ENCODE results near the gene ARHGEF28.

Gene ARHGEF28

GRCh38 chr5:73663161-73663859 lies 37.3 kb downstream of the ARHGEF28 start:
- TF ChIP-seq CTCF (IDR thresholded peaks at IDR 0.05): no peak
- no peak for DNase-seq
- Mint-ChIP-seq H3K27me3 (ENCODE audit: low read depth, poor library complexity) (peaks cover 28% of the 10 kb centered on the region), H3K36me3 (ENCODE audit: low read depth) (no peaks in the 10 kb centered on the region), H3K27ac (no peak overlapping the region), H3K4me1 (no peaks in the 10 kb centered on the region), H3K9me3 (no peaks in the 10 kb centered on the region), H3K4me3 (no peak overlapping the region)

- H3K36me3 Mint-ChIP-seq (ENCODE audit: low read depth): no peaks in the 10 kb centered on the region
- TF ChIP-seq CTCF (IDR thresholded peaks at IDR 0.05): no peak
- H3K4me3 Mint-ChIP-seq: no peak overlapping the region
- DNase-seq: no peak
- no peaks in the 10 kb centered on the region for H3K9me3 Mint-ChIP-seq
- H3K27ac Mint-ChIP-seq: peak overlapping the region; percentile 11
- H3K4me1 Mint-ChIP-seq: no peaks in the 10 kb centered on the region
- H3K27me3 Mint-ChIP-seq (ENCODE audit: low read depth, poor library complexity): peaks cover 28% of the 10 kb centered on the region
Measured at GRCh38 chr5:73663860-73664240, 37.9 kb downstream of the ARHGEF28 start.

GRCh38 chr5:73664796-73665195 lies 38.8 kb downstream of the ARHGEF28 start:
- Mint-ChIP-seq H3K9me3 (no peaks in the 10 kb centered on the region), H3K4me3 (no peak overlapping the region), H3K27me3 (ENCODE audit: low read depth, poor library complexity) (peaks cover 30% of the 10 kb centered on the region), H3K36me3 (ENCODE audit: low read depth) (no peaks in the 10 kb centered on the region), H3K27ac (no peak overlapping the region), H3K4me1 (no peaks in the 10 kb centered on the region)
- TF ChIP-seq CTCF (IDR thresholded peaks at IDR 0.05): no peak
- DNase-seq: no peak

- no peak overlapping the region for H3K4me3 Mint-ChIP-seq
- peaks cover 22% of the 10 kb centered on the region for H3K27me3 Mint-ChIP-seq (ENCODE audit: low read depth, poor library complexity)
- H3K9me3 Mint-ChIP-seq: no peaks in the 10 kb centered on the region
Measured at GRCh38 chr5:73666891-73667290, 40.9 kb downstream of the ARHGEF28 start.

GRCh38 chr5:73668017-73668416 lies 42.0 kb downstream of the ARHGEF28 start:
- Mint-ChIP-seq H3K4me3 (no peak overlapping the region), H3K36me3 (ENCODE audit: low read depth) (no peaks in the 10 kb centered on the region), H3K27me3 (ENCODE audit: low read depth, poor library complexity) (peaks cover 22% of the 10 kb centered on the region), H3K27ac (no peak overlapping the region), H3K4me1 (no peaks in the 10 kb centered on the region), H3K9me3 (no peaks in the 10 kb centered on the region)
- TF ChIP-seq CTCF (IDR thresholded peaks at IDR 0.05): no peak
- DNase-seq: no peak

More at GRCh38 chr5:73666891-73667290, 40.9 kb downstream of the ARHGEF28 start:
- DNase-seq: no peak
- TF ChIP-seq CTCF (IDR thresholded peaks at IDR 0.05): no peak
- Mint-ChIP-seq H3K27ac (no peak overlapping the region), H3K36me3 (ENCODE audit: low read depth) (no peaks in the 10 kb centered on the region), H3K4me1 (no peaks in the 10 kb centered on the region)

GRCh38 chr5:73668486-73669111 lies 42.6 kb downstream of the ARHGEF28 start:
- no peaks in the 10 kb centered on the region for H3K9me3 Mint-ChIP-seq
- no peak for TF ChIP-seq CTCF (IDR thresholded peaks at IDR 0.05)
- H3K27me3 Mint-ChIP-seq (ENCODE audit: low read depth, poor library complexity): peaks cover 22% of the 10 kb centered on the region
- H3K4me3 Mint-ChIP-seq: no peak overlapping the region
- no peak for DNase-seq
- H3K36me3 Mint-ChIP-seq (ENCODE audit: low read depth): no peaks in the 10 kb centered on the region
- H3K4me1 Mint-ChIP-seq: no peaks in the 10 kb centered on the region
- no peak overlapping the region for H3K27ac Mint-ChIP-seq
